ENCODE measurements around the gene TEKT2.

The TEKT2 gene

GRCh38 chr1:36137226-36137625, 53.3 kb downstream of the TEKT2 start:
- TF ChIP-seq REST (IDR thresholded peaks at IDR 0.05; ENCODE audit: insufficient read depth in 1 of 2, low read depth in 2 of 2, low read length in 2 of 2) (no peak), TAF1 (IDR thresholded peaks at IDR 0.05; ENCODE audit: borderline replicate concordance, insufficient read depth, low read length) (no peak), FOXP2 (optimal IDR thresholded peaks at IDR 0.05; ENCODE audit: borderline replicate concordance, extremely low read depth, extremely low read length, insufficient read depth) (no peak), SIN3A (IDR thresholded peaks at IDR 0.05; ENCODE audit: borderline replicate concordance, insufficient read depth, low read length) (no peak), POLR2AphosphoS5 (IDR thresholded peaks at IDR 0.05; ENCODE audit: low read depth, low read length) (no peak)

GRCh38 chr1:36137776-36138175, 53.9 kb downstream of the TEKT2 start:
- TF ChIP-seq FOXP2 (optimal IDR thresholded peaks at IDR 0.05; ENCODE audit: borderline replicate concordance, extremely low read depth, extremely low read length, insufficient read depth), result no peak
- TF ChIP-seq TAF1 (IDR thresholded peaks at IDR 0.05; ENCODE audit: borderline replicate concordance, insufficient read depth, low read length), result no peak
- TF ChIP-seq SIN3A (IDR thresholded peaks at IDR 0.05; ENCODE audit: borderline replicate concordance, insufficient read depth, low read length), result no peak
- TF ChIP-seq POLR2AphosphoS5 (IDR thresholded peaks at IDR 0.05; ENCODE audit: low read depth, low read length), result no peak
- no peak for TF ChIP-seq REST (IDR thresholded peaks at IDR 0.05; ENCODE audit: insufficient read depth in 1 of 2, low read depth in 2 of 2, low read length in 2 of 2)
